Dermis blood vessel endothelial cell (primary cell): ENCODE data around the gene PNRC1. TPM values are rescaled to one million over a fixed set of nuclear protein-coding genes. Genes with fewer than 3 reads are reported as not detected.
"Not testable (repeated sequence)": the region's sequence is repeated elsewhere in the genome, so short reads cannot be mapped to it uniquely, and the experiment has no call there.

Experiments
- DNase-seq: peaks from one replicate; pipeline ENCODE4 v3.0.0; 2010
- total RNA-seq: library from RNA; depleted of rRNA; stranded (reverse); fragments of >200 nt; gene quantifications from 2 replicates; pipeline ENCODE4 v1.2.3, GENCODE V29; 2014

PNRC1 gene
- total RNA-seq, 1 donor from 2014 or later, result 63.8 TPM

- DNase-seq, result no peak
These were observed 16.7 kb upstream of the PNRC1 start for GRCh38 chr6:89063881-89064280.

DNA sequence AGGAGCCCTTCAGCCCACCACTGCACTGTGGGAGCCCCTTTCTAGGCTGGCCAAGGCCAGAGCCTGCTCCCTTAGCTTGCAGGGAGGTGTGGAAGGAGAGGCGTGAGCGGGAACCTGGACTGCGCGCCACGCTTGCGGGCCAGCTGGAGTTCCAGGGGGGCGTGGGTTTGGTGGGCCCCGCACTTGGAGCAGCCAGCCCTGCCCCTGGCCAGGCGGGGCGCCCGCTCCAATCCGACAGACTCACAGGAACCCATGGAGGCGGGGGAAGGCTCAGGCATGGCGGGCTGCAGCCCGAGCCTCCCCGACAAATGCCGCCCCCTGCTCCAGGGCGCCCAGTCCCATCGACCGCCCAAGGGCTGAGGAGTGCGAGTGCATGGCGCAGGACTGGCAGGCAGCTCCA lies 15.6 kb upstream of the PNRC1 start:
- not testable (repeated sequence) for DNase-seq

GRCh38 chr6:89066121-89066520 lies 14.4 kb upstream of the PNRC1 start:
- not testable (repeated sequence) for DNase-seq

DNA sequence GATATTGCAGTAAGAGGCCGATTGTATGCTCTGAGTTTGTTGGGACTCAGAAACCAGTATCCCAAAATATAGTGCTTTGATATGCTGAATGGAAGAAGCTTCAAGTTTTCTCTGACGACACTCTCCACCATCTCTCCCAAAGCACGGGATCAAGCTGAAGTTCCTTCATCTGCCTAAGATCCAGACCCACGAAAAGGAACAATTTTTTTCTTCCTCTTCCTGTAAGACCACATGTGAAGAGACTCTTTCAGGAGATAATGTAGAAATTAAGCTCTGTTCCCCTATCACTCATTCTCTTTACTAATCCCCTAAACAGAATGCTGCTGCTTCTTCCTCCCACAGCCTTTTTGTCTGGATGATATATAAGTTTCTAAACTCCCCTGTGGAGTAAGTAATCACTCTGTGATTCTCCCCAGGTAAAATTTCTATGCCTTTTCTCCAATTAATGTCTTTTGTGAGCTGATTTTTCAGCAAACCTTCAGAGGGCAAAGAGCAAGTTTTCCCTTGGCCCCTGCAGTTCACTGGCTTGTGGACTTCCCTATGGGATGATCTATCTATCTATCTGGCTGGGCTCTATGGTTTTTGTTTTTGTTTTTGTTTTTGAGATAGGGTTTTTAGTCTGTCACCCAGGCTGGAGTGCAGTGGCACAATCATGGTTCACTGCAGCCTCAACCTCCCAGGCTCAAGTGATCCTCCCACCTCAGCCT lies 13.5 kb upstream of the PNRC1 start:
- DNase-seq, result no peak

GRCh38 chr6:89067796-89068195 lies 12.8 kb upstream of the PNRC1 start:
- DNase-seq, result no peak

DNA sequence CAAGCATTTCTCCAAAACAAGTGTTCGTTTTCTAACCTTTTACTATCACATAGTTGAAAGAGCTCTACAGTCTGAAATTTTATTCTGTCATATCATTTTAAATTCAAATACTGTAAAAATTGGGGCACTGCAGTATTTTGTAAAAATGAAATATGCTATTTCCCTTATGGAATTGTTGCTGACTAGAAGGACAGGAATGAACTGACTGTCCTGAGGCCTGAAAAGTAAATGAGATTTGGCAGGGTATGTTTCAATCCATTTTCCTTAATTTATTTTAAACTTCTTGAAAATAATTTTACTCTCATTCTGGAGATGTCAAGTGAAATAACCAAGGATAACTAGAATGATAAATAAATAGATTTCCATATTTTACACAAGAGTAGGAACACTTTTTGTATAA lies 11.9 kb upstream of the PNRC1 start:
- DNase-seq, result no peak

- no peak for DNase-seq
These were observed 10.9 kb upstream of the PNRC1 start for GRCh38 chr6:89069536-89070163.

- DNase-seq, result no peak
These were observed 9.5 kb upstream of the PNRC1 start for GRCh38 chr6:89071036-89071435.

DNA sequence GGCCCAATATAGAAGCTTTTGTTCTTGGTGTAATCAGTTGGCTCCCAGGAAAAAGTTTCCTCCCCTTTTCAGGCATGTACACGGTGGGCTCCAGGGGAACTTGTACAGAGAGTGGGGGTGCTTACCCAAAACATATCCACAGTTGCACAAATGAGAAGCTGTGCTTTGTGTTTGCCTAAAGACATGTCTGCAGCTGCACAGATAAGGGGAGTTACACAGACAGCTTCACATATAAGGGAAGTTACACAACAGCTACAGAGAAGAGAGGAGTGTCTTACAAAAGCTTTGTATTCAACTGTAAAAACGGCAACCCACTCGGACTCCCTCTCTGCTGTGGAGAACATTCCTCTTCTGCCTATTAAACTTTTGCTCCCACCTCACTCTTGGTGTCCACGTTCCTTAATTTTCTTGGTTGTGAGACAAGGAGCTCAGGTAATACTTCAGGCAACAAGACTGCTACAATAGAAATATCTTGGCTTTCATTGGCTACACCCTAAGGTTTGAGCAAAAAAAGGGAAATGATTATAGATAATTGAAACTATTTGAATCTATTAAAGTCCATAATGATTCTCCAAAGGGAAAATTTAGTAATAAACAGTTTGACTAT lies 7.4 kb upstream of the PNRC1 start:
- no peak for DNase-seq

DNA sequence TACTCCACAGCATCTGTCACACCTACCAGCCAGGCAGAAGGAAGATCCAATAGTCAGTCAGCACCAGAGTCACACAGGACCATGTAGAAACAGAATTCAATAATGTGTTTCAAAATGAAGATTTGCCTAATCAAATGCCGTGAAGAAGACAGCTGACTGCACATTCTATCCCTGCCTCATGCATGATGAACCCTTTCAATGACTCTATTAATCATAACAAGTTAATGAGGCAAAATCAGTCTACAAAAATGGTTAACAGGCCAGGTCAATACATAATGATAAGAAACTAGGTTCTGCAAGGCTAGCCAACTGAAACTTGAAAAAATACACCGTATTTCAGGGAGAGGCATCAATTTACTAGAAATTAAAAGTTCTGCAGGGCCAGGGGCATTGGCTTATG lies 6.7 kb upstream of the PNRC1 start:
- no peak for DNase-seq

DNA sequence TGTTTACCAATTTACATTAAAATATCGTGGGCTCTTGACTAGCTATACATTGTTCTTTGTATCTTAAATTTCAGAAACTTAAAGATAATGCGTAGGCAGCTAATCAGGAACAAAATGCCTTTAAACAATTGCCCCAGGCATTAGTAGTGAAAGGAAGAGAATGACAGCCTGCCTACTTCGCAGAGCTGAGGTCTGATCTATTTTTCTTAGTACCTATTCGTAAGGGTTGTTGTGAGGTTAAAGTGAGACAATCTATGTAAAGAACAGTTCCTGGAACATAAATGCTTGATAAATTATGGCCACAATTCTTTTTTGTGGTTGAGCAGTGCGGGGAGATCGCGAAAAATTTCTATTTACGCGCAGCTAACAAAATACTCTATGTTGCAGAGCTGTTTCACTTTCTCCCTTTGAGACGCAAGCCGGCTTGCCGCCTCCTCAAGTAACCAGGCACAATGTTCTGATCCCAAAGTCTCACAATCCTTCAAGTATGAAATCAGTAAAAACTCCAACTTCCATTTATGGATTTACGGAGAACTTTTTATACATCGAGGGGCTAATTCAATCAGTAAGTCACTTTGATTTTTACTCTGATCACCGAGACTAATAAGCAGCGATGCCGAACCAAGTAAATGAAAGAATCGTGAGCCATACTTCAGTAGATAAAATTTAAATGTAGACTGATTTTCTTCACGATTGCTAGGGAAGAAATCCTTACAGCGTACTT lies 878 bp upstream of the PNRC1 start:
- peak; percentile 79 for DNase-seq

DNA sequence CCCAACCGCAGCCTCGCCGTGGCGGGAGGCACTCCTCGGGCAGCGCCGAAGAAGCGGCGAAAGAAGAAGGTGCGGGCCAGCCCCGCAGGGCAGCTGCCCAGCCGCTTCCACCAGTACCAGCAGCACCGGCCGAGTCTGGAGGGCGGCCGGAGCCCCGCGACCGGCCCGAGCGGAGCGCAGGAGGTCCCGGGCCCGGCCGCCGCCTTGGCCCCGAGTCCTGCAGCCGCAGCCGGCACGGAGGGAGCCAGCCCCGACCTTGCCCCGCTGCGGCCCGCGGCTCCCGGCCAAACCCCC lies 525 bp downstream of the PNRC1 start:
- no peak for DNase-seq

DNA sequence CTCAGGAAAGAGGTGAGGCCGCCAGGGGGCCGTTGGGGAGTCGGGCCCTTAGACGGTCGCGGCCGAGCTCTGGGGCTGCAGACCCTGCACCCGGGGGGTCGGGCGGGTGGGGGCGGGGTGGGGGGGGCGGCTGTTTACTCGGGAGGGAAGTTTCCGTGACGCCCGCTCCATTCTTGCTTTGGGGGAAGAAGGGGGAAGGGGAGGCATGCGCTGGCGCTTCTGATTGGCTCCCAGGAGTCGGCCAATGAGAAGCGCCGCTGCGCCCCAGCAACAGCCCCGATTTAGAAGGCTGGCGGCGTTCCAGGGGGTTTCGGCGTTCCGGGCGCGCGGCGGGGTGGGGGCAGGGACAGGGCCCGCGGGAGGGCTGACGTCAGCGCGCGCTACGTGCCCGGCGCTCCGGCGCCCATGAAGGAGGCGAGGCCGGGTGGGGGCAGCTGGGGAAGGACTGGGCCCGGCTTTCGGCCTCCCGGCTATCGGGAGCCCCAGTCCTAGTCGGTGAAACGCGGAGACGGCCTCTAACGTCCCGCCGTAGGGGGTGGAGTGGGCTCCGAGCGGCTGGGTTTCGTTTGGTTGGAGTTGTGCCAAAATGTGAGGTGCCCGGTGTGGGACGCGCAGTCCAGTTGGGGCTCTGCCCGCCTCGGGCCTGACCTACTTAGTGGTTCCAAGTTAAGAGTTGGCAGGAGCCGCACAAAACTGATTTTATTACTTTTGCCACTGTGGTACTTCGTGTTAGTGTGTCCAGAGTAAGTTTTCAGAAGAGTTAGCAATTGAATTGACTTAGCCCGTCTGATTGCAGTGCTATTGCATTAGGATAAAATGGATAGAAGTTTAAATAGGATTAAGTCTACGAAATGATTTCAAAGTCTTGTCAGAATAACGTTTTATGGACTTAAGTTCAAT lies 1.1 kb downstream of the PNRC1 start:
- DNase-seq, result peak; percentile 99

DNA sequence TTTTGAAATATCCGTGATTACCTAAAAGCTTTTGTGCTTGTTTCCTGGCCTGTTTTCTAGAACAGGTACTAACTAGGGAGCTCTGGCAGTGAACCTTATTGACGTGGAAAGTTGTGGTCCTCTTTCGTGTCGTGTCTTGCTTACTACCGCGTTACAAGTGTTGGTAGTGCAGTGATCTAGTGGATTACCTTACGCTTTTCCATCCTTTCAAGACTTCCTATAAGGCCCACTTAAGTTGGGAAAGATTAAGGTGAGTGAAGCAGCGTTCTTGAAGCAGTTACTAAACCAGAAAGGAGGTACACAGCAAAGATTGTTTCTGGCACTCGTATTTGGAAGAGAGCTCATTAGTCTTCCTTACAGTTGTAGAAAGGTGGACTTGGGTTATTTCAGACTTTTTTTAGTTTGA lies 1.9 kb downstream of the PNRC1 start:
- peak; percentile 41 for DNase-seq

DNA sequence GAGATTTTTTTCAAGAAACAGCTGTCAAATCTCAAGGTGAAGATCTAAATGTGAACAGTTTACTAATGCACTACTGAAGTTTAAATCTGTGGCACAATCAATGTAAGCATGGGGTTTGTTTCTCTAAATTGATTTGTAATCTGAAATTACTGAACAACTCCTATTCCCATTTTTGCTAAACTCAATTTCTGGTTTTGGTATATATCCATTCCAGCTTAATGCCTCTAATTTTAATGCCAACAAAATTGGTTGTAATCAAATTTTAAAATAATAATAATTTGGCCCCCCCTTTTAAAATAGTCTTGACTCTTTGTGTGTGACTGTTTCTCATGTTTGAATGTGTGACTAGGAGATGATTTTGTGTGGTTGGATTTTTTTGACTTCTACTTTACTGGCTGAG lies 4.0 kb downstream of the PNRC1 start:
- no peak for DNase-seq

DNA sequence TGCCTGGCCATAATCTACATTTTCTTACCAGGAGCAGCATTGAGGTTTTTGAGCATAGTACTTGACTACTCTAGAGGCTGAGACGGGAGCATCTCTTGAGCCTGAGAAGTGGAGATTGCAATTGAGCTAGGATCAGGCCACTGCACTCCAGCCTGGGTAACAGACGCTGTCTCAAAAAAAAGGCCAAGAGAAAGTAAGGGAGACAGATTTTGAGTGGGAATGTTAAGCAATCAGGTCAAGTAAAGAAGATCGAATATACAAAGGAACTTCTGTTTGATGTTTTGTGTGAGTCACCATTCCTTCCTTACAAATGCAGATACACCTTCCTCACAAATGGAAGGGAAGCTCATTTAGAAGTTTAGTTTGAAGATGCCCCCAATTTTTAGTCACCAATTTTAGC lies 4.4 kb downstream of the PNRC1 start:
- DNase-seq, result no peak

DNA sequence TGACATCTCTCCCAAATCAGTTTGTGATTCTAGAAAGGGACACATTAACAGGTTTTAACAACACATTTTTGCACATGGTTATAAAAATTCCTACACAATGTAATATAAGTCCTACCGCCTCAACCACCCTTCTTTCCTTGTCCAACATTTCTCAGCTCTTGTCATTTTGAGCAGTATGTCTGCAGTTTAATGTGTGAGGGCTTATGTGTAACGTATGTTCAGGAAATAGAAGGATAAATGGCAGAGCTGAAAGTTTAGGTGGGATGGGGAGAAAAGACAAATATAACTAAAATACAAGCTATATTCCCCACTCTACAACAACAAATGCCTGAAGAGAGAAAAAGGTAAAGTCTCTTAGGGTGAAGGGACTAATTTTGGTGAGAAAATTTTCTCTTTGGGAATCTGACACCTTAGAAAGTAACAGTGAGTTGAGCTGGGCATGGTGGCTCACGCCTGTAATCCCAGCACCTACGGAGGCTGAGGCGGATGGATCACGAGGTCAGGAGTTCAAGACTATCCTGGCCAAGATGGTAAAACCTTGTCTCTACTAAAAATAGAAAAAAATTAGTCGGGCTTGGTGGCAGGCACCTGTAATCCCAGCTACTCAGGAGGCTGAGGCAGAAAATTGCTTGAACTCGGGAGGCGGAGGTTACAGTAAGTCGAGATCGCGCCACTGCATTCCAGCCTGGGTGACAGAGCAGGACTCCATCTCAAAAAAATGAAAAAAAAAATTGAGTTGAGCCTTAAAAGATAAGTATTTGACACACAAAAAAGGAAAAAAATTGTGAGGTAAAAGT lies 5.1 kb downstream of the PNRC1 start:
- no peak for DNase-seq

- DNase-seq, result no peak
These were observed 7.3 kb downstream of the PNRC1 start for GRCh38 chr6:89087881-89088280.

GRCh38 chr6:89098461-89098860 lies 17.9 kb downstream of the PNRC1 start:
- no peak for DNase-seq

GRCh38 chr6:89100114-89100513 lies 19.6 kb downstream of the PNRC1 start:
- DNase-seq, result no peak

GRCh38 chr6:89110284-89110683 lies 29.7 kb downstream of the PNRC1 start:
- no peak for DNase-seq

- no peak for DNase-seq
These were observed 31.4 kb downstream of the PNRC1 start for GRCh38 chr6:89111933-89112332.
